ENCODE results near the gene ENTPD6.

- no peak for TF ChIP-seq GATA3 (IDR thresholded peaks at IDR 0.05; ENCODE audit: low read depth, low read length)
- no peak for TF ChIP-seq GATA2 (IDR thresholded peaks at IDR 0.05; ENCODE audit: low read depth, low read length)
These were observed 48.0 kb downstream of the ENTPD6 start for GRCh38 chr20:25243416-25243979.
